NCI-H526 (cell line): ENCODE results near the gene SFI1.
"Not testable (repeated sequence)": the region's sequence is repeated elsewhere in the genome, so short reads cannot be mapped to it uniquely, and the experiment has no call there.

Source experiments
- DNase-seq, 2 experiments: peaks; one replicate each; lab custom pipeline; 2025; lab: John Stamatoyannopoulos, UW

The SFI1 gene

GRCh38 chr22:31635638-31636306 is 139.4 kb downstream of the SFI1 start:
- peak; percentile 21 to 39 for DNase-seq

- DNase-seq, result no peak
Observed at GRCh38 chr22:31637447-31637890, 141.1 kb downstream of the SFI1 start.

GRCh38 chr22:31637891-31638618 is 141.7 kb downstream of the SFI1 start:
- DNase-seq, result no peak

GRCh38 chr22:31639436-31640039 is 143.2 kb downstream of the SFI1 start:
- DNase-seq, result no peak

- DNase-seq, result no peak
Observed at GRCh38 chr22:31646186-31647019, 150.1 kb downstream of the SFI1 start.

- DNase-seq, result no peak
Observed at GRCh38 chr22:31647066-31647465, 150.7 kb downstream of the SFI1 start.

GRCh38 chr22:31647523-31648320 is 151.4 kb downstream of the SFI1 start:
- no peak for DNase-seq

GRCh38 chr22:31650391-31650790 is 154.1 kb downstream of the SFI1 start:
- no peak for DNase-seq

- no peak for DNase-seq
Observed at GRCh38 chr22:31651664-31652063, 155.3 kb downstream of the SFI1 start.

GRCh38 chr22:31652088-31652487 is 155.8 kb downstream of the SFI1 start:
- no peak for DNase-seq

GRCh38 chr22:31652911-31653684 is 156.8 kb downstream of the SFI1 start:
- DNase-seq, result peak; percentile 77 to 86

GRCh38 chr22:31653944-31654343 is 157.6 kb downstream of the SFI1 start:
- DNase-seq, result no peak

- no peak for DNase-seq
Observed at GRCh38 chr22:31654408-31654807, 158.1 kb downstream of the SFI1 start.

- no peak for DNase-seq
Observed at GRCh38 chr22:31659246-31659645, 162.9 kb downstream of the SFI1 start.

GRCh38 chr22:31660860-31661341 is 164.6 kb downstream of the SFI1 start:
- DNase-seq, result not testable (repeated sequence)

GRCh38 chr22:31661851-31662667 is 165.7 kb downstream of the SFI1 start, which contains the start of gene PISD:
TSS of gene PISD (minus strand) at chr22:31662215. CDS start at chr22:31662208, 7 bp downstream.
- DNase-seq, result peak; percentile 80 to 96

GRCh38 chr22:31662668-31663037 is 166.3 kb downstream of the SFI1 start:
- DNase-seq, result no peak
